Measurements from ENCODE around the gene SPPL2B. TPM values are rescaled to one million over a fixed set of nuclear protein-coding genes. Genes with fewer than 3 reads are reported as not detected.

The SPPL2B gene
- total RNA-seq, 1 experiment from 2014 or later: 73.7 TPM

DNA sequence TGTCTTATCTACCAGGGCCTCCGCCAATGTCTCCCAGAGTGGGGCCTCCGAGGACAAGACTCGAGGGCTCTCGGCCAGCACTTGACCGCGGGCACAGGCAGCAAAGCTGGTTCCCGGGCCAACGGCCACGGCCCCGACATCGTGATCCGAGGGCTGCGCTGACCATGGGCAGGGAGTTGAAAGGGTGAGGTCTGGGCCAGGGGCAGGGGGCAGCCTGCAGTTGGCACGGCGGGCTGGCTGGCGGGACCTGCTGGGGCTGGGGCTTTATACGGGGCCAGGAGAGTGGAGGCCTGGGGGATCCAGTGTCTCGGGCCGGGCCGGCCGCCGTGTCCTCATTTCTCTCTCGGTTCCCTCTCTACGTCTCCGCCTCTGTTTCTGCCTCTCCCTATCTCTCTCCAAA is 10.7 kb upstream of the SPPL2B start:
- Histone ChIP-seq H2BK20ac (ENCODE audit: low read depth, low read length, poor library complexity, severe bottlenecking) (no peak overlapping the region), H3K23ac (ENCODE audit: insufficient read length, low read depth, low read length) (no peak overlapping the region), H2BK5ac (ENCODE audit: insufficient read length, low read length) (no peak overlapping the region), H3K56ac (ENCODE audit: insufficient read length, low read depth, low read length) (no peak overlapping the region), H3K9ac (ENCODE audit: extremely low read depth, insufficient read length, low read length) (no peak overlapping the region), H3K23me2 (ENCODE audit: insufficient read length, low read depth, low read length, poor library complexity, severe bottlenecking) (no peaks in the 10 kb centered on the region), H3K14ac (ENCODE audit: insufficient read depth, low read length) (no peak overlapping the region), H2AFZ (ENCODE audit: low read length) (no peak overlapping the region), H3K4me2 (ENCODE audit: insufficient read depth, insufficient read length, low read length) (no peak overlapping the region), H3T11ph (ENCODE audit: low read length) (no peak overlapping the region), H3K27me3 (ENCODE audit: insufficient read depth, low read length) (no peaks in the 10 kb centered on the region), H3K4me1 (ENCODE audit: insufficient read depth, low read length) (no peaks in the 10 kb centered on the region), H3K27ac (ENCODE audit: insufficient read length, low read depth, low read length) (no peak overlapping the region), H3K79me2 (ENCODE audit: insufficient read depth, low read length) (no peaks in the 10 kb centered on the region), H3K18ac (ENCODE audit: insufficient read length, low read depth, low read length) (no peak overlapping the region), H4K20me1 (ENCODE audit: control insufficient read depth, insufficient read depth, insufficient read length) (no peaks in the 10 kb centered on the region), H2BK15ac (ENCODE audit: low read depth, low read length) (no peak overlapping the region), H3K79me1 (ENCODE audit: insufficient read depth, low read depth, low read length, poor library complexity, severe bottlenecking) (no peaks in the 10 kb centered on the region), H2BK12ac (ENCODE audit: insufficient read length, low read depth, low read length) (no peak overlapping the region), H2BK120ac (ENCODE audit: low read depth, low read length, poor library complexity, severe bottlenecking) (no peak overlapping the region), H3K4ac (ENCODE audit: low read depth, low read length) (no peak overlapping the region), H4K8ac (replicated peaks; ENCODE audit: insufficient read length, low read depth, low read length) (no peak overlapping the region), H3K9me3 (ENCODE audit: control insufficient read depth, low read depth, low read length) (no peaks in the 10 kb centered on the region), H2AK5ac (ENCODE audit: insufficient read length, low read length) (no peak overlapping the region), H4K91ac (ENCODE audit: insufficient read length, low read depth, low read length) (no peak overlapping the region), H4K5ac (ENCODE audit: insufficient read length, low read depth, low read length) (no peak overlapping the region)
- Mint-ChIP-seq H3K27ac (no peak overlapping the region), H3K9me3 (peaks cover 0 to 9% of the 10 kb centered on the region in 2 experiments; a peak in 3 of 5 replicates), H3K4me3 (no peak overlapping the region), H3K36me3 (ENCODE audit: insufficient read depth in 1 of 3, low read depth in 3 of 3) (peaks cover 0 to 7% (median 0%) of the 10 kb centered on the region in 3 experiments; a peak in 2 of 7 replicates), H3K4me1 (peaks cover 10 to 21% of the 10 kb centered on the region in 2 experiments), H3K27me3 (ENCODE audit: low read depth) (peaks cover 28% of the 10 kb centered on the region)
- no CpG with 5 or more reads among the region's 25 CpGs for WGBS (ENCODE audit: extremely low coverage, insufficient read length, low lambda C conversion rate)
- TF ChIP-seq, protein P1, sequence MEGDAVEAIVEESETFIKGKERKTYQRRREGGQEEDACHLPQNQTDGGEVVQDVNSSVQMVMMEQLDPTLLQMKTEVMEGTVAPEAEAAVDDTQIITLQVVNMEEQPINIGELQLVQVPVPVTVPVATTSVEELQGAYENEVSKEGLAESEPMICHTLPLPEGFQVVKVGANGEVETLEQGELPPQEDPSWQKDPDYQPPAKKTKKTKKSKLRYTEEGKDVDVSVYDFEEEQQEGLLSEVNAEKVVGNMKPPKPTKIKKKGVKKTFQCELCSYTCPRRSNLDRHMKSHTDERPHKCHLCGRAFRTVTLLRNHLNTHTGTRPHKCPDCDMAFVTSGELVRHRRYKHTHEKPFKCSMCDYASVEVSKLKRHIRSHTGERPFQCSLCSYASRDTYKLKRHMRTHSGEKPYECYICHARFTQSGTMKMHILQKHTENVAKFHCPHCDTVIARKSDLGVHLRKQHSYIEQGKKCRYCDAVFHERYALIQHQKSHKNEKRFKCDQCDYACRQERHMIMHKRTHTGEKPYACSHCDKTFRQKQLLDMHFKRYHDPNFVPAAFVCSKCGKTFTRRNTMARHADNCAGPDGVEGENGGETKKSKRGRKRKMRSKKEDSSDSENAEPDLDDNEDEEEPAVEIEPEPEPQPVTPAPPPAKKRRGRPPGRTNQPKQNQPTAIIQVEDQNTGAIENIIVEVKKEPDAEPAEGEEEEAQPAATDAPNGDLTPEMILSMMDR (conservative IDR thresholded peaks at IDR 0.05): no peak
- DNase-seq: no peak

Data from H9 (cell line).